GM19025 (cell line): ENCODE data around the gene AVEN.

Source experiments
- ATAC-seq: cut with Tn5 transposase; IDR thresholded peaks from one replicate; pipeline ENCODE4 v1.9.1; 2021; ENCODE audit warnings: mild to moderate bottlenecking, low read depth, moderate library complexity; ENCODE audit not compliant: unreplicated experiment

The AVEN gene

GRCh38 chr15:33860754-33861153 is 178.2 kb downstream of the AVEN start:
- ATAC-seq = no peak

DNA sequence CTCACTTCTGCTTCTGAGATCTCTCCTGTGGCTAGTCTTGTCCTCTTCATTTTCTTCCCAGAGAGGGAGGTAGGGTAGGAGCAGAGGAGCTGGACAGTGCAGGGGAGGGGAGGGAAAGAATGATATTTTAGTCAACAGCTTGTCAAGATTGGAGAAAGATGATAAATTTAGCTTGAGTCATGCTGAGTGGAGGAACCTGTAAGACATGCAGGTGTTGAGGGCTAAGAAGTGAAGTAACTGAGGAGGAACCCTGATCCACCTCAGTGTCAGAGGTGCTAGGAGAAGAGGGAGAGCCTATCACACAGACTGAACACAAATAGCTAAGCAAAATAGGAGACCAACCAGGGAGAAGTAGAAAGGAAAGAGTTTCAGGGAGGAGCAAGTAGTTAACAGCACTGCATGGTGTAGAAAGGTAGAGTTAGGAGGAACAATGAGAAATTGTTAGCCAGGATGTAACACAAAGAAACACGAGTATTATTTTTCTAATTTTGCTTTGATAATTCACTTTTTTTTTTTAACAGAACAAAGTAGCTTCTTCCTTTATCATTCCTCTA is 178.9 kb downstream of the AVEN start:
- no peak for ATAC-seq

GRCh38 chr15:33858836-33859235 is 180.2 kb downstream of the AVEN start:
- no peak for ATAC-seq

GRCh38 chr15:33857726-33858125 is 181.3 kb downstream of the AVEN start:
- ATAC-seq = no peak

DNA sequence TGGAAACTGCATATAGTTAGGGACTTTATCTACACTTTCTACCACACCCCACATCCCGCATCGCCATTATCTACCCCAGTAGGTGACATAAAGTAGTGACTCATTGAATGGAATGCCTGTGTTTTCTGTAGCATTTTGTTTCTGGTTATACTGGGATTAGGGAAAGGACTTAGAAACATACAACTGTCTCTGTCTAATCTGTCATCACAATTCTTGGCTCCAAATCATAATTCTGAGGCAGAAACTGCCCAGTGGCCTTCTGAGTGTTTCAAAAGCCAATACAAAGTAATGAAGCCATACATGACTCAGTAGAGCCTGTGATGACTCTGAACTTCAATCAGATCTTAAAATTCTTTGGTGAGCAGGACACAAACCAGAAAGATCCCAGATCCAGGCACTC is 186.4 kb downstream of the AVEN start:
- no peak for ATAC-seq

GRCh38 chr15:33852094-33852493 is 186.9 kb downstream of the AVEN start:
- ATAC-seq = no peak

- no peak for ATAC-seq
Observed at GRCh38 chr15:33851079-33851478, 187.9 kb downstream of the AVEN start.

DNA sequence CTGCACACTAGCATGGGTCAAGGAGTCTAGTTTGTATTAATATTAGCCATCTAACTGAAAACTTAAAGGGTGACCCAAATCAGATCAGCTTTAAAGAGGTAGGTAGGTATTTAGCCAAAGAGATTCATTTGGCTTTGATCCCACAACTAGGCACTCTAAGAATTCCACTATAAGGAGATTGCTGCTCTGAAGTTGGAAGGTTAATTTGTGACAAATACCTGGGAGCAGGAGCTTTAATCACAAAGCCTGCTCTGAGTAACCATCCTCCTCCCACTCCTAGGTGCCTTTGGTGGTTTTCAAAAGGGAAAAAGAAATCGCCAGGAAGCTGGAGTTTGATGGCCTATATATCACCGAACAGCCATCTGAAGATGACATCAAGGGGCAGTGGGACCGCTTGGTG is 191.0 kb downstream of the AVEN start:
- no peak for ATAC-seq

GRCh38 chr15:33846862-33847261 is 192.1 kb downstream of the AVEN start:
- ATAC-seq = no peak

GRCh38 chr15:33846142-33846541 is 192.9 kb downstream of the AVEN start:
- ATAC-seq = no peak

DNA sequence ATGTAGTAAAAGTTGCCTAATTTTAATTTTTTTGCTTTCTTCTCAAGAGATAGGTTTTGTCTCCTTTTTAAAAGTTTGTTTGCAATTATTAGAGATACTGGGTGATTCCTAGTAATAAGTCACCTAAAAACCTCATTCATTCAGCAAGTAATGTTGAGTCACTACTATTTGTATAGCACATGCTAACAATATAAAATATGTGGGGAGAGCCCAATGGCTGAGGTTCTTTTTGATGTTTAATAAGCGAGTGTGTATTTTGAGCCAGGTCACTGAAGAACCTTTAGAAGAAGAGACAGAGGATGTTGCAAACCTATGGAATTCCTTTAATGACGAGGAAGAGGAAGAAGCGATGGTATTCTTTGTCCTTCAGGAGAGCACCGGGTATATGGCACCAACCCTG is 194.4 kb downstream of the AVEN start:
- no peak for ATAC-seq

- no peak for ATAC-seq
Observed at GRCh38 chr15:33844186-33844585, 194.8 kb downstream of the AVEN start.

DNA sequence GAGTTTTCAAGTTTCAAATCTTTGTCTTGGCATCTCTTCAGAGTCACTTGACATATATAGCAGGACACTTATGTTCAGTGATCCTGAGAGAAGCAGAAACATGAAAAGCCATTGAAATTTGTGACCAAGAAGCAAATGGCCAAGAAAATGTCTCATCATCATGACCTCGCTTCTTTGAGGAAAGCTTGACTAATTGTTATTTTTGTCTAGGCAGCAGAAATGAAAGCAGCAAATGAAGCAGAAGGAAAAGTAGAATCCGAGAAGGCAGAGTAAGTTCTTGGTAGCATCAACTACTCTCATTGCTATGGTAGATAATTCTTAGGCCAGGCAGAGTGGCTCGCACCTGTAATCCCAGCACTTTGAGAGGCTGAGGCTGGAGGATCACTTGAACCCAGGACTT is 198.4 kb downstream of the AVEN start:
- ATAC-seq = no peak

- no peak for ATAC-seq
Observed at GRCh38 chr15:33839540-33839939, 199.5 kb downstream of the AVEN start.

GRCh38 chr15:33837294-33837693 is 201.7 kb downstream of the AVEN start:
- ATAC-seq = no peak

GRCh38 chr15:33834892-33835743 is 203.9 kb downstream of the AVEN start:
- ATAC-seq = no peak

GRCh38 chr15:33831646-33832045 is 207.4 kb downstream of the AVEN start:
- ATAC-seq = no peak

GRCh38 chr15:33830351-33830750 is 208.7 kb downstream of the AVEN start:
- no peak for ATAC-seq

DNA sequence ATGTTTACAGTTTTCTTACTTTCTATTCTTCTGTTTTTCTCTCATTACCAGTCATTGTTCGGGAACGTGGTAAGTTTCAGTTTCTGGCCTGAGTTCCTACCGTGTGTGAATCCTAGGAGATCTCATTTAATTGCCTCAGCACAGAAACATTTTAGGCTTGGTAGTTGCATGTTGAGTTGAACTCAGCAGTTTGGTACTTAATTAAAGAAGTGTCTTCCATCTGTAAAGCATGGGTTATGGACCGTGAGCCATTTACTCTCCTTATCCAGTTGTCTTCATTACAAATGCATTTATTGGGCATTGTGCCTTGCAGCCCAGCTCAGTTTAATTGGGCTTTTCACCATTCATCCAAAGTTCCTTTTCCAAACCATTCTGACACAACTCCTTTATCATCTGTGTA is 212.8 kb downstream of the AVEN start:
- no peak for ATAC-seq

DNA sequence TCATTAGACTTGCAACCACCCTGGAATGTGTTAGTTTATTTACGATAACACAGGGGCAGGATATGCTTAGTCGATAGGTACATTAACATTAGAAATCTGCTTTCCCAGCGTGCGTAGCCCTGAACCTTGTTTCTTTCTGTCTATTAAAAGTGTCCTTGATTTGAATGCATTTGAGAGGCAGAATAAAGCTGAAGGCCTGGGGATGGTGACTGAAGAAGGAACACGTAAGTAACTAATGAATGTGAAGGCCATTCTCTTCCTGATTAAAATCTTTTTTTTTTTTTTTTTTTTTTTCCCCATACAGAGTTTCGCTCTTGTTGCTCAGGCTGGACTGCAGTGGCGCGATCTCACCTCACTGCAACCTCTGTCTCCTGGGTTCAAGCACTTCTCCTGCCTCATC is 213.6 kb downstream of the AVEN start:
- no peak for ATAC-seq

DNA sequence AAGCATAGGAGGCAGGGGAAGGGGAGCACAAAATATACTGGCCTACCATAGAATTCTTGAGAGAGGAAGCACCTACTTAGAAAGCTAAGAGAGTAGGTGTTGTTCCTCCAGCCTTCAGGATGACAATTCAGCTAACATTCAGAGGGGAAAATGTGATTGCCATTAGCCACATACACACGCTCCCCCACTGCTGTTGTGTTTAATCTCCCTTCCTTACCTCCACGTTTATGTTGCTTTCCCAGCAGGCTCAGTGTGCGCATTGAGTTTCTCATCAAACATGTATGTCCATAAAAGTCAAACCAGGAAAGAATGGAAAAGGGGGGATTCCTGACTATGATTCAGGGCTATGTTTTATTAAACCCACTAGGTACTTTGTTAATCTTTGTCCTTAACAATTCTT is 215.9 kb downstream of the AVEN start:
- no peak for ATAC-seq

GRCh38 chr15:33822479-33822878 is 216.5 kb downstream of the AVEN start:
- ATAC-seq = no peak
